OCI-LY3 (cell line): ENCODE results near the gene ZNF790.

Experiments used
- H2AFZ ChIP-seq: fragments of 200-600, 300-600 bp; shearing (Covaris generic); 2 replicates; pipeline ENCODE4 v1.6.0; 2014; ENCODE audit warnings: antibody characterized with exemption, low read depth, low read length
- H3K27ac ChIP-seq: fragments of 200-600, 300-600 bp; sonication (generic); 2 replicates; pipeline ENCODE4 v1.5.1; 2014; ENCODE audit warnings: mild to moderate bottlenecking, low read length, moderate library complexity, mixed read lengths
- H3K27me3 ChIP-seq: fragments of 200-600, 300-600 bp; sonication (generic); 2 replicates; pipeline ENCODE4 v1.6.1; 2014; ENCODE audit warnings: low read depth, low read length, mixed read lengths
- H3K36me3 ChIP-seq: fragments of 200-600, 300-600 bp; sonication (generic); replicated peaks from 2 replicates; pipeline ENCODE3; 2014; ENCODE audit warnings: low read depth, low read length, mixed read lengths
- H3K4me1 ChIP-seq: fragments of 300-600, 200-600 bp; sonication (generic); 2 replicates; pipeline ENCODE4 v1.6.1; 2014; ENCODE audit warnings: low read length, mixed read lengths
- H3K4me2 ChIP-seq: fragments of 200-600, 300-600 bp; sonication (generic); 2 replicates; pipeline ENCODE4 v1.6.1; 2014; ENCODE audit warnings: low read length, mixed read lengths
- H3K4me3 ChIP-seq: fragments of 300-600, 200-600 bp; sonication (generic); 2 replicates; pipeline ENCODE4 v1.5.1; 2014; ENCODE audit warnings: antibody characterized with exemption, mild to moderate bottlenecking, low read length, moderate library complexity
- H3K79me2 ChIP-seq: fragments of 300-600, 200-600 bp; shearing (Covaris generic); 2 replicates; pipeline ENCODE4 v1.6.1; 2014; ENCODE audit warnings: mild to moderate bottlenecking, low read length, mixed read lengths
- H3K9ac ChIP-seq: fragments of 300-600, 200-600 bp; shearing (Covaris generic); 2 replicates; pipeline ENCODE4 v1.6.0; 2014; ENCODE audit warnings: mild to moderate bottlenecking, low read length, moderate library complexity
- H3K9me3 ChIP-seq: fragments of 200-600, 300-600 bp; shearing (Covaris generic); 2 replicates; pipeline ENCODE4 v1.6.1; 2014; ENCODE audit warnings: low read length, mixed read lengths; ENCODE audit not compliant: insufficient read depth
- H4K20me1 ChIP-seq: fragments of 200-600, 300-600 bp; sonication (generic); 2 replicates; pipeline ENCODE4 v1.6.1; 2016; ENCODE audit warnings: low read length, mixed read lengths; ENCODE audit not compliant: insufficient read depth
- CTCF ChIP-seq: fragments of 200-600, 300-600 bp; sonication (generic); IDR thresholded peaks from 2 replicates; pipeline ENCODE4 v1.5.1; 2014; ENCODE audit warnings: antibody characterized with exemption, low read length, low read depth
- EZH2phosphoT487 ChIP-seq: fragments of 200-600 bp; shearing (Covaris generic); IDR thresholded peaks from 2 replicates; pipeline ENCODE4 v1.6.1; 2018; ENCODE audit warnings: antibody characterized with exemption, mixed run types, low read depth

Gene ZNF790

GRCh38 chr19:36771261-36772231, 66.6 kb downstream of the ZNF790 start:
- H3K4me1 ChIP-seq: peaks cover 3% of the 10 kb centered on the region; the same call in 1 of the 2 replicates
- H3K4me3 ChIP-seq: peak overlapping the region; percentile 100
- H3K27me3 ChIP-seq: no peaks in the 10 kb centered on the region
- H4K20me1 ChIP-seq: no peaks in the 10 kb centered on the region
- TF ChIP-seq CTCF: no peak
- no peak for TF ChIP-seq EZH2phosphoT487
- peak overlapping the region; percentile 82 for H3K4me2 ChIP-seq
- no peak overlapping the region for H2AFZ ChIP-seq
- peaks cover 22% of the 10 kb centered on the region for H3K36me3 ChIP-seq
- H3K27ac ChIP-seq: peak overlapping the region; percentile 77
- H3K79me2 ChIP-seq: peaks cover 50% of the 10 kb centered on the region
- H3K9ac ChIP-seq: peak overlapping the region; percentile 95
- H3K9me3 ChIP-seq: peaks cover 10% of the 10 kb centered on the region; the same call in 1 of the 2 replicates
